Stomach (tissue), 19 donors: ENCODE results near the gene ITGB7. TPM values are rescaled to one million over a fixed set of nuclear protein-coding genes. Genes with fewer than 3 reads are reported as not detected.

Source experiments
- DNase-seq, 2 donors: peaks; one replicate each; pipeline versions ENCODE4 v3.0.0 to v3.0.0-alpha.2; 2013 to 2019
- H3K27ac ChIP-seq, 5 donors: fragments of 200-600 bp in 4 of 5; sonication (generic) in 4 of 5; one replicate each; pipeline ENCODE4 v1.5.1; 2013 to 2019; ENCODE audit warnings: mild to moderate bottlenecking in 1 of 5, moderate library complexity in 1 of 5
- H3K27me3 ChIP-seq, 3 donors: fragments of 200-600 bp; sonication (generic); one replicate each; pipeline ENCODE4 v1.5.1; 2017 to 2019; ENCODE audit warnings: mixed run types in 1 of 3
- H3K36me3 ChIP-seq, 4 donors: fragments of 200-600 bp; sonication (generic); 1 replicate in 3 of 4; 2 replicates in 1 of 4; pipeline ENCODE4 v1.5.1; 2016 to 2019
- H3K4me1 ChIP-seq, 4 donors: fragments of 200-600 bp; sonication (generic); one replicate each; pipeline ENCODE4 v1.5.1; 2016 to 2019
- H3K4me3 ChIP-seq, 4 donors: fragments of 200-600 bp; sonication (generic) in 3 of 4; one replicate each; pipeline ENCODE4 v1.5.1; 2016 to 2019; ENCODE audit warnings: mild to moderate bottlenecking in 1 of 4
- H3K9me3 ChIP-seq, 4 donors: fragments of 200-600 bp; sonication (generic); one replicate each; pipeline ENCODE4 v1.5.1; 2016 to 2019
- EP300 ChIP-seq: sonication (generic); formaldehyde crosslinking; IDR thresholded peaks from one replicate; pipeline ENCODE4 v1.6.1; 2017; ENCODE audit warnings: antibody characterized with exemption
- POLR2A ChIP-seq, 4 donors: fragments of 450-650 bp; IDR thresholded peaks; one replicate each; pipeline ENCODE4 v1.6.1; 2016; ENCODE audit warnings: antibody characterized with exemption in 4 of 4, control low read depth in 2 of 4, mild to moderate bottlenecking in 1 of 4, moderate library complexity in 1 of 4
- POLR2AphosphoS5 ChIP-seq, 3 donors: sonication (generic); formaldehyde crosslinking; IDR thresholded peaks; one replicate each; pipeline ENCODE4 v1.6.1; 2016; ENCODE audit warnings: antibody characterized with exemption in 3 of 3
- WGBS, 5 donors: extraction: QIAGEN DNeasy Blood & Tissue Kit in 3 of 5; methylation state at CpG; one replicate each; pipeline versions ENCODE4 v1.1.5 to v1.1.7; 2013 to 2018; 5-methylcytosine and 5-hydroxymethylcytosine counted together
- intact Hi-C: fragments of 100-400 bp; cut with DNase I; formaldehyde crosslinking; loops from one replicate; pipeline ENCODE4 v1.15.1; 2023; ENCODE audit warnings: low total_unique reads
- long read RNA-seq, 10 donors: transcript quantifications; one replicate each; lab custom pipeline, GENCODE V29; 2026
- polyA plus RNA-seq, 3 donors: library from polyadenylated mRNA; stranded (reverse); fragments of 200-250 nt; gene quantifications; one replicate each; pipeline ENCODE4 v1.2.3, GENCODE V29; 2013
- total RNA-seq, 5 donors: library from RNA; depleted of rRNA; stranded (reverse); fragments of >200 nt; gene quantifications; one replicate each; pipeline versions ENCODE4 v1.1.0 to v1.2.3, GENCODE V29; 2014 to 2016
- TF ChIP-seq, protein P1 (sequence below), 7 experiments: fragments of 450-650 bp in 4 of 7; fragments of 200-600 bp in 3 of 7; sonication (generic) in 3 of 7; IDR thresholded peaks; one replicate each; pipeline ENCODE4 v1.5.1; 2016 to 2019; ENCODE audit warnings: antibody characterized with exemption in 7 of 7, control low read depth in 2 of 7, mild to moderate bottlenecking in 1 of 7
- donor health status: healthy with polysubstance abuse.
- donor health status: Bipolar disorder and iron deficiency.
- donor health status: healthy.

The ITGB7 gene, protein sequence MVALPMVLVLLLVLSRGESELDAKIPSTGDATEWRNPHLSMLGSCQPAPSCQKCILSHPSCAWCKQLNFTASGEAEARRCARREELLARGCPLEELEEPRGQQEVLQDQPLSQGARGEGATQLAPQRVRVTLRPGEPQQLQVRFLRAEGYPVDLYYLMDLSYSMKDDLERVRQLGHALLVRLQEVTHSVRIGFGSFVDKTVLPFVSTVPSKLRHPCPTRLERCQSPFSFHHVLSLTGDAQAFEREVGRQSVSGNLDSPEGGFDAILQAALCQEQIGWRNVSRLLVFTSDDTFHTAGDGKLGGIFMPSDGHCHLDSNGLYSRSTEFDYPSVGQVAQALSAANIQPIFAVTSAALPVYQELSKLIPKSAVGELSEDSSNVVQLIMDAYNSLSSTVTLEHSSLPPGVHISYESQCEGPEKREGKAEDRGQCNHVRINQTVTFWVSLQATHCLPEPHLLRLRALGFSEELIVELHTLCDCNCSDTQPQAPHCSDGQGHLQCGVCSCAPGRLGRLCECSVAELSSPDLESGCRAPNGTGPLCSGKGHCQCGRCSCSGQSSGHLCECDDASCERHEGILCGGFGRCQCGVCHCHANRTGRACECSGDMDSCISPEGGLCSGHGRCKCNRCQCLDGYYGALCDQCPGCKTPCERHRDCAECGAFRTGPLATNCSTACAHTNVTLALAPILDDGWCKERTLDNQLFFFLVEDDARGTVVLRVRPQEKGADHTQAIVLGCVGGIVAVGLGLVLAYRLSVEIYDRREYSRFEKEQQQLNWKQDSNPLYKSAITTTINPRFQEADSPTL
- total RNA-seq (10 to 100 TPM in 1 of 5 donors, 1 to 10 TPM in 2, not detected in 2; 4.6 to 29.5 (median 5.7) TPM), polyA plus RNA-seq (1 to 10 TPM in 2 of 3 donors, under 1 TPM in 1; 0.56 to 3.8 (median 1.7) TPM)
- long read RNA-seq, donor 1, result 0 reads
- long read RNA-seq, donor 2, partial matches to known transcripts, result 0 of 2 reads
- long read RNA-seq, donor 2, other reads (novel, unspliced or antisense), result 0 of 2 reads
- long read RNA-seq, donor 3, partial matches to known transcripts, result 0 of 1 reads
- long read RNA-seq, donor 3, other reads (novel, unspliced or antisense), result 0 of 1 reads
- long read RNA-seq, donor 4, result 0 reads
- long read RNA-seq, donor 5, result 0 reads
- long read RNA-seq, donor 6, result 0 reads
- long read RNA-seq, donor 7, partial matches to known transcripts, result 5 of 5 reads
- long read RNA-seq, donor 7, other reads (novel, unspliced or antisense), result 0 of 5 reads
- long read RNA-seq, donor 8, result 0 reads
- long read RNA-seq, donor 9, result 0 reads
- long read RNA-seq, donor 10, result 0 reads

DNA sequence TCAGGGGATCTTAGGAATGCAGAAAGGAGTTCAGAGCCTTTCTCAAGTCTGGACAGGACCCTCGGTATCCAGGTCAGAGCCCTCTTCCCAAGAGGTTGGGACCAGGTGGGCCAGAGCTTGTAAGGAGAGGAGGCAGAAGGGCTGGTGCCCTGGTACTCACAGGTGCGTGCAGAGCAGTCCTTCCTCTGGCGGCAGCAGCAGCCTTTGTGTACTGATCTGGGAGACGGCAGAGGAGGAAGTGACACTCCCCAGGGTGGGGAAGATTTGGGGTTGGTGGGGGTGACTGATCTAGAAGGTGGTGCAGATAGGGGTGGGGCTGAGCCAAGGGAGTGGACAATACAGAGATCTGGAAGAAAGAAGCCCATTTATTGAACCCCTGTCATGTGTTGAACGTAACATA, at the start of gene ITGB7:
ITGB7 (minus strand) TSS at position 210 of the 400 bp plus-strand sequence. CDS start 6,808 bp downstream, outside the sequence.
- H3K4me3 ChIP-seq, result peak within 1 kb of the TSS in 2 of 4 donors; percentile 8 to 31
- peaks cover 17 to 23% (median 22%) of the 10 kb centered on the region in 4 donors for H3K36me3 ChIP-seq
- intact Hi-C loops, result no loop called here
- peak within 1 kb of the TSS in 4 of 5 donors; percentile 6 to 65 (median 20) for H3K27ac ChIP-seq
- TF ChIP-seq, protein P1, sequence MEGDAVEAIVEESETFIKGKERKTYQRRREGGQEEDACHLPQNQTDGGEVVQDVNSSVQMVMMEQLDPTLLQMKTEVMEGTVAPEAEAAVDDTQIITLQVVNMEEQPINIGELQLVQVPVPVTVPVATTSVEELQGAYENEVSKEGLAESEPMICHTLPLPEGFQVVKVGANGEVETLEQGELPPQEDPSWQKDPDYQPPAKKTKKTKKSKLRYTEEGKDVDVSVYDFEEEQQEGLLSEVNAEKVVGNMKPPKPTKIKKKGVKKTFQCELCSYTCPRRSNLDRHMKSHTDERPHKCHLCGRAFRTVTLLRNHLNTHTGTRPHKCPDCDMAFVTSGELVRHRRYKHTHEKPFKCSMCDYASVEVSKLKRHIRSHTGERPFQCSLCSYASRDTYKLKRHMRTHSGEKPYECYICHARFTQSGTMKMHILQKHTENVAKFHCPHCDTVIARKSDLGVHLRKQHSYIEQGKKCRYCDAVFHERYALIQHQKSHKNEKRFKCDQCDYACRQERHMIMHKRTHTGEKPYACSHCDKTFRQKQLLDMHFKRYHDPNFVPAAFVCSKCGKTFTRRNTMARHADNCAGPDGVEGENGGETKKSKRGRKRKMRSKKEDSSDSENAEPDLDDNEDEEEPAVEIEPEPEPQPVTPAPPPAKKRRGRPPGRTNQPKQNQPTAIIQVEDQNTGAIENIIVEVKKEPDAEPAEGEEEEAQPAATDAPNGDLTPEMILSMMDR (IDR thresholded peaks at IDR 0.05), result no peak
- TF ChIP-seq POLR2AphosphoS5 (IDR thresholded peaks at IDR 0.05), result peak in 2 of 3 donors; percentile 19 to 49
- WGBS, 5 donors, result 16 to 36% (median 21%) methylated on average over 5 of the region's 5 CpGs
- no peaks in the 10 kb centered on the region for H3K27me3 ChIP-seq
- H3K4me1 ChIP-seq, result peaks cover 0 to 31% (median 14%) of the 10 kb centered on the region in 4 donors
- peak; percentile 52 to 69 for DNase-seq
- H3K9me3 ChIP-seq, result no peaks in the 10 kb centered on the region

DNA sequence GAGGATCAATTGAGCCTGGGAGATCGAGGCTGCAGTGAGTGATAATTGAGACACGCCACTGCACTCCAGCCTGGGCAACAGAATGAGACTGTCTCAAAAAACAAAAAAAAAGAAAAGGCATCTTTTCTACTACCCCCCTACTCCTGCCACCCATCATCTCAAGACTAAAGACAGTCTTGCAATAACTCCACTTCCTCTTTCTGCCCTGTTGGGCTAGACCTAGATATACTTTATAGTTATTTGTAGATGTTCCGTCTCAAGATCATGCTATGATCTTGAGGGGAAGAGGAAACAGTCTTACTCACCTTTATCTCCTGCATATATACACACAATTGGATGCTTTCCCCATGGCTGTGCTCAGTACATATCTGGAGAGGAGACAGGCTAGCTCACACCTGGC, 48.9 kb upstream of the ITGB7 start:
- TF ChIP-seq POLR2AphosphoS5 (IDR thresholded peaks at IDR 0.05), result no peak
- Histone ChIP-seq H3K4me3 (no peak overlapping the region), H3K36me3 (peaks cover 9 to 33% (median 28%) of the 10 kb centered on the region in 4 donors), H3K27ac (no peak overlapping the region), H3K9me3 (no peaks in the 10 kb centered on the region), H3K4me1 (peaks cover 20 to 34% (median 25%) of the 10 kb centered on the region in 4 donors), H3K27me3 (no peaks in the 10 kb centered on the region)
- 81 to 93% (median 87%) methylated on average over 3 of the region's 3 CpGs for WGBS, 5 donors
- no peak for DNase-seq
- intact Hi-C loops, result no loop called here

DNA sequence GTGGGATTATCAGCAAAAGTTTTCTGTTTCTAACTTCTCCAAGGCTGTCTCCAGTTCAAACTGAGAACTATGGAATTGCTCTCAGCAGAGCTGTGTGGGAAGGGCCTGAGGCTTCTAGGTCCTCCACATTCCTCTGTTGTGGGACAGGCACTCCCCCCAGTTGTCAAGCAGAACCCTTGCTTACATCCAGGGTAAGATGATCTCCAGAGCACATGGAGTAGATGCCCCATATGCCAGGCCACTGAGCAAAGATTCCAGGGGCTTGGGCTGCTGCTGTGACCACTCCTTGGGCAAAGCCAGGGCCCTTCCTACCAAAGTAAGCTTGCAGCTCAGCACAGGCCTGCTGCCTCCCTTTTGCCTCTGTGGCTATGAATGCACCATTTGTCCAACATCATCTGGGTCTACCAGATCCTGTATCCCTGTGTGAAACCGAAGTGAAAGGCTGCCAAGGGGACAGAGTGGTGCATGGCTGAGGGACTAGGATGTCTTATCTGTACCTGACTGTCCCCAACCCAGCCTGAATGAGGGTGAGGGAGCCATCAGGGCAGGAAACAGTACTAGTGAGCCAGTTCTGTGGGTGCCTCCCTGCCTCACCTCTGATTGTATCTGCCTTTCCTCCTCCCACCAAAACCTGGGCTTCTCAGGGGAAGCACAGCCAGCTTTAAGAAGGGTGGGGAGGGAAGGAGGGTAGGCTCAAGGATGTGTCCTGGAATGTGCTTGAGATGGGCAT, 47.9 kb upstream of the ITGB7 start:
- intact Hi-C loops, result no loop called here
- peaks cover 9 to 33% (median 28%) of the 10 kb centered on the region in 4 donors for H3K36me3 ChIP-seq
- TF ChIP-seq POLR2AphosphoS5 (IDR thresholded peaks at IDR 0.05) (no peak), POLR2A (IDR thresholded peaks at IDR 0.05) (no peak), EP300 (no peak)
- TF ChIP-seq, protein P1 (IDR thresholded peaks at IDR 0.05), result no peak
- no peak overlapping the region for H3K4me3 ChIP-seq
- no peak overlapping the region for H3K27ac ChIP-seq
- H3K4me1 ChIP-seq, result peaks cover 23 to 44% (median 31%) of the 10 kb centered on the region in 4 donors
- H3K9me3 ChIP-seq, result no peaks in the 10 kb centered on the region
- 86 to 100% (median 91%) methylated on average over 1 of the region's 1 CpG for WGBS, 5 donors
- DNase-seq, result no peak
- no peaks in the 10 kb centered on the region for H3K27me3 ChIP-seq

DNA sequence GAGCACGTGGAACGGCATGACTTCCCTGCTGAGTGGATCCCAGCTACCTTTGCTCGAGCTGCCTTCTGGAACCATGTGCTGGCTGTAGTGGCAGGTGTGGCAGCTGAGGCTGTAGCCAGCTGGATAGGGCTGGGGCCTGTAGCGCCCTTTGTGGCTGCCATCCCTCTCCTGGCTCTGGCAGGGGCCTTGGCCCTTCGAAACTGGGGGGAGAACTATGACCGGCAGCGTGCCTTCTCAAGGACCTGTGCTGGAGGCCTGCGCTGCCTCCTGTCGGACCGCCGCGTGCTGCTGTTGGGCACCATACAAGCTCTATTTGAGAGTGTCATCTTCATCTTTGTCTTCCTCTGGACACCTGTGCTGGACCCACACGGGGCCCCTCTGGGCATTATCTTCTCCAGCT, 46.2 kb upstream of the ITGB7 start:
- peak overlapping the region; percentile 74 to 95 (median 78) for H3K4me3 ChIP-seq
- H3K4me1 ChIP-seq, result peaks cover 23 to 45% (median 31%) of the 10 kb centered on the region in 4 donors
- H3K27me3 ChIP-seq, result no peaks in the 10 kb centered on the region
- 83 to 95% (median 89%) methylated on average over 4 to 13 of the region's 13 CpGs for WGBS, 5 donors
- H3K27ac ChIP-seq, result peak overlapping the region in 2 of 5 donors; percentile 90 to 92
- H3K36me3 ChIP-seq, result peaks cover 9 to 33% (median 28%) of the 10 kb centered on the region in 4 donors
- intact Hi-C loops, result no loop called here
- TF ChIP-seq EP300, result no peak
- no peak for TF ChIP-seq POLR2AphosphoS5 (IDR thresholded peaks at IDR 0.05)
- TF ChIP-seq, protein P1 (IDR thresholded peaks at IDR 0.05), result no peak
- TF ChIP-seq POLR2A (IDR thresholded peaks at IDR 0.05), result no peak
- no peaks in the 10 kb centered on the region for H3K9me3 ChIP-seq
- DNase-seq, result no peak
